NCI-H460 (cell line): ENCODE data around the gene SSC4D. TPM values are rescaled to one million over a fixed set of nuclear protein-coding genes. Genes with fewer than 3 reads are reported as not detected.
"Not testable (repeated sequence)": the region's sequence is repeated elsewhere in the genome, so short reads cannot be mapped to it uniquely, and the experiment has no call there.

Experiments used
- DNase-seq: peaks from one replicate; pipeline ENCODE4 v3.0.0-alpha.2; 2016; ENCODE audit warnings: low read depth; ENCODE audit errors: extremely low read depth
- total RNA-seq: library from RNA; depleted of rRNA; stranded (reverse); fragments of >200 nt; shearing (Covaris generic); gene quantifications from 2 replicates; pipeline ENCODE4 v1.2.3, GENCODE V29; 2014

SSC4D gene
- total RNA-seq, 1 experiment from 2014 or later = 0.37 TPM

GRCh38 chr7:76423666-76424412 lies 14.3 kb upstream of the SSC4D start:
- DNase-seq = no peak

GRCh38 chr7:76421097-76421496 lies 11.6 kb upstream of the SSC4D start:
- not testable (repeated sequence) for DNase-seq

GRCh38 chr7:76417654-76418310 lies 8.3 kb upstream of the SSC4D start:
- not testable (repeated sequence) for DNase-seq

- no peak for DNase-seq
Observed at GRCh38 chr7:76412249-76412648, 2.8 kb upstream of the SSC4D start.

GRCh38 chr7:76411626-76412025 lies 2.1 kb upstream of the SSC4D start:
- no peak for DNase-seq

GRCh38 chr7:76408121-76408560 lies 1.4 kb downstream of the SSC4D start:
- DNase-seq = no peak

- no peak for DNase-seq
Observed at GRCh38 chr7:76407718-76408117, 1.8 kb downstream of the SSC4D start.

- no peak for DNase-seq
Observed at GRCh38 chr7:76405738-76406137, 3.8 kb downstream of the SSC4D start.

GRCh38 chr7:76403780-76404494 lies 5.6 kb downstream of the SSC4D start:
- no peak for DNase-seq

- DNase-seq = not testable (repeated sequence)
Observed at GRCh38 chr7:76403097-76403496, 6.4 kb downstream of the SSC4D start.

- DNase-seq = no peak
Observed at GRCh38 chr7:76400248-76400647, 9.2 kb downstream of the SSC4D start.

- DNase-seq = peak; percentile 81
Observed at GRCh38 chr7:76397409-76398183, 11.9 kb downstream of the SSC4D start.

GRCh38 chr7:76396864-76397263 lies 12.6 kb downstream of the SSC4D start:
- DNase-seq = no peak

- no peak for DNase-seq
Observed at GRCh38 chr7:76395965-76396726, 13.4 kb downstream of the SSC4D start.

- not testable (repeated sequence) for DNase-seq
Observed at GRCh38 chr7:76395605-76395964, 13.9 kb downstream of the SSC4D start.

GRCh38 chr7:76394957-76395356 lies 14.5 kb downstream of the SSC4D start:
- no peak for DNase-seq

GRCh38 chr7:76393116-76394031 lies 16.1 kb downstream of the SSC4D start:
- DNase-seq = peak; percentile 88

GRCh38 chr7:76392531-76393115 lies 16.9 kb downstream of the SSC4D start:
- no peak for DNase-seq

GRCh38 chr7:76390092-76390491 lies 19.4 kb downstream of the SSC4D start:
- no peak for DNase-seq
